ENCODE data around the gene ZFP57.

DNA sequence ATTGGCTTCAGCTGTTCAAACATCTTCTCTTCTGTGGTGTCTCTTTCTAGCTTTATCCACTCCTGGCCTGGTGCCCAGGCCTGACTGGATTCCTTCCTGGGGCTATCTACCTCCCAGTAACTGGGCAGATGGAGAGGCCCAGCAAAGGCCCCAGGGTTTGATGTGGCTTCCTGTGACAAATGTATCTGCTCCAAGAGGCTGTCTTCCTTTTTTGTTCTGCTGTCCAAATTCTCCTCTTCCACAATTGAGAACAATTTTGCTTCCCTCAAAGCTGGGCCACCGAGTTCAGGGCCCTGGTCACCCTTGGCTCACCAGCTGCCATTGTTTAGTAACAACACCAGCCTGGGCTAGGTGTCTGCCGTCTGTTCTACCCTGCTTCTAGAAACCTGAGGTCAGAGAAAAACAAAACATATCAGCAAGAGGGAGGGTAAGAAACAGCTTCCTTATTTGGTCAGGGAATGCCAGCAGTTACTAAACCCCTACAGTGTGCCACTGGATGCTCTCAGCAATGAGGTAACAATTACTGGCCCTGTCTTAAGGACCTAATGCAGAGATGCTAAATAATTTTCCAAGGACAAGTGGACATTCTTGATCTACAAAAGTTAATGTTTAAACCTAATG is 3.9 kb downstream of the ZFP57 start:
- TF ChIP-seq, protein P1, sequence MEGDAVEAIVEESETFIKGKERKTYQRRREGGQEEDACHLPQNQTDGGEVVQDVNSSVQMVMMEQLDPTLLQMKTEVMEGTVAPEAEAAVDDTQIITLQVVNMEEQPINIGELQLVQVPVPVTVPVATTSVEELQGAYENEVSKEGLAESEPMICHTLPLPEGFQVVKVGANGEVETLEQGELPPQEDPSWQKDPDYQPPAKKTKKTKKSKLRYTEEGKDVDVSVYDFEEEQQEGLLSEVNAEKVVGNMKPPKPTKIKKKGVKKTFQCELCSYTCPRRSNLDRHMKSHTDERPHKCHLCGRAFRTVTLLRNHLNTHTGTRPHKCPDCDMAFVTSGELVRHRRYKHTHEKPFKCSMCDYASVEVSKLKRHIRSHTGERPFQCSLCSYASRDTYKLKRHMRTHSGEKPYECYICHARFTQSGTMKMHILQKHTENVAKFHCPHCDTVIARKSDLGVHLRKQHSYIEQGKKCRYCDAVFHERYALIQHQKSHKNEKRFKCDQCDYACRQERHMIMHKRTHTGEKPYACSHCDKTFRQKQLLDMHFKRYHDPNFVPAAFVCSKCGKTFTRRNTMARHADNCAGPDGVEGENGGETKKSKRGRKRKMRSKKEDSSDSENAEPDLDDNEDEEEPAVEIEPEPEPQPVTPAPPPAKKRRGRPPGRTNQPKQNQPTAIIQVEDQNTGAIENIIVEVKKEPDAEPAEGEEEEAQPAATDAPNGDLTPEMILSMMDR (conservative IDR thresholded peaks at IDR 0.05; ENCODE audit: low read depth, low read length): no peak
- no peak for TF ChIP-seq EZH2 (IDR thresholded peaks at IDR 0.05; ENCODE audit: low read length, unreplicated experiment)
- TF ChIP-seq EZH2phosphoT487 (IDR thresholded peaks at IDR 0.05; ENCODE audit: borderline replicate concordance, low read length): no peak
